A549 (cell line): ENCODE measurements around the gene TNS3. TPM values are rescaled to one million over a fixed set of nuclear protein-coding genes. Genes with fewer than 3 reads are reported as not detected.
A peak's percentile ranks its signal among the peaks of the same experiment; 100 is the strongest.

Source experiments
- ATAC-seq, 2 experiments: fragments of 200-7000 bp in 1 of 2; fragments of >200 bp in 1 of 2; cut with Nextera tagmentation in 1 of 2; cut with Tn5 transposase in 1 of 2; 3 replicates each; pipeline versions ENCODE4 v1.8.0 to v1.9.1; 2018 to 2020; ENCODE audit warnings: mild to moderate bottlenecking in 1 of 2, moderate library complexity in 1 of 2
- CTCF ChIA-PET: fragments of 300-600 bp; sonication (Branson Sonifier 250); formaldehyde crosslinking; extraction: SDS; loops from one replicate; lab custom pipeline; 2021; ENCODE audit warnings: antibody characterized with exemption, inconsistent platforms; lab: Yijun Ruan, JAX
- POLR2A ChIA-PET: fragments of 350-600 bp; formaldehyde crosslinking; extraction: SDS; loops from one replicate; lab custom pipeline; 2021; ENCODE audit warnings: antibody characterized with exemption, inconsistent platforms; lab: Yijun Ruan, JAX
- DNase-seq, 2 experiments: peaks; one replicate each; pipeline versions ENCODE4 v3.0.0 to v3.0.0-alpha.2; 2011 to 2016; ENCODE audit warnings: low read depth in 1 of 2, low spot score in 1 of 2
- FAIRE-seq: peaks from 2 replicates; lab custom pipeline; 2011; peaks lifted over from hg19 to GRCh38; lab: Jason Lieb, UNC
- H3K27ac ChIP-seq, 2 experiments: fragments of >200 bp; sonication (Bioruptor Twin); formaldehyde crosslinking; 3 replicates each; pipeline ENCODE4 v1.5.1; 2016 to 2017
- H3K4me1 ChIP-seq: fragments of >200 bp; sonication (Bioruptor Twin); formaldehyde crosslinking; 3 replicates; pipeline ENCODE4 v1.6.1; 2016
- H3K4me2 ChIP-seq: fragments of >200 bp; sonication (Bioruptor Twin); formaldehyde crosslinking; 3 replicates; pipeline ENCODE4 v1.6.1; 2016
- H3K4me3 ChIP-seq: fragments of >200 bp; sonication (Bioruptor Twin); formaldehyde crosslinking; 3 replicates; pipeline ENCODE4 v1.5.1; 2016
- H3K9me3 ChIP-seq: fragments of >200 bp; sonication (Bioruptor Twin); formaldehyde crosslinking; 3 replicates; pipeline ENCODE4 v1.6.1; 2016
- CEBPB ChIP-seq, 2 experiments: fragments of >200 bp in 1 of 2; sonication (Bioruptor Twin) in 1 of 2; formaldehyde crosslinking in 1 of 2; IDR thresholded peaks; 2 replicates each; pipeline ENCODE4 v1.6.1; 2012 to 2016
- EHMT2 ChIP-seq: fragments of 200-600 bp; sonication (generic); IDR thresholded peaks from 2 replicates; pipeline ENCODE4 v1.6.1; 2016; ENCODE audit warnings: antibody characterized with exemption, low read depth, mild to moderate bottlenecking, moderate library complexity
- FOSL2 ChIP-seq, 2 experiments: fragments of 450-650 bp in 1 of 2; fragments of >200 bp in 1 of 2; sonication (Bioruptor Twin) in 1 of 2; formaldehyde crosslinking; IDR thresholded peaks; 2 replicates each; pipeline versions ENCODE4 v1.5.0 to v1.6.1; 2016 to 2020; ENCODE audit warnings: mild to moderate bottlenecking in 1 of 2, moderate library complexity in 1 of 2
- GATA3 ChIP-seq: IDR thresholded peaks from 2 replicates; pipeline ENCODE4 v1.6.1; 2012; ENCODE audit warnings: borderline replicate concordance
- HDAC2 ChIP-seq: fragments of 200-600 bp; sonication (generic); IDR thresholded peaks from 2 replicates; pipeline ENCODE4 v1.6.1; 2016
- HOXA7 ChIP-seq: fragments of 250-450 bp; sonication (Bioruptor Pico); IDR thresholded peaks from 2 replicates; pipeline ENCODE4 v1.5.0; 2020; ENCODE audit warnings: mild to moderate bottlenecking, moderate library complexity
- JUN ChIP-seq, 2 experiments: fragments of >200 bp; sonication (Bioruptor Twin); formaldehyde crosslinking; IDR thresholded peaks; 2 replicates in 1 of 2; 3 replicates in 1 of 2; pipeline ENCODE4 v1.6.1; 2016 to 2017
- JUNB ChIP-seq: fragments of >200 bp; sonication (Bioruptor Twin); formaldehyde crosslinking; IDR thresholded peaks from 2 replicates; pipeline ENCODE4 v1.6.1; 2016
- MAZ ChIP-seq: fragments of 150-350 bp; IDR thresholded peaks from 2 replicates; pipeline ENCODE4 v1.6.1; 2014; ENCODE audit warnings: antibody characterized with exemption, low read depth, low read length, borderline replicate concordance
- NR3C1 ChIP-seq: fragments of >200 bp; sonication (Bioruptor Twin); formaldehyde crosslinking; IDR thresholded peaks from 3 replicates; pipeline ENCODE4 v1.6.1; 2017
- POLR2AphosphoS2 ChIP-seq: conservative IDR thresholded peaks from 2 replicates; pipeline ENCODE4 v1.6.1; 2012; ENCODE audit warnings: low read length, improper control_type of control experiment, inconsistent platforms
- RAD21 ChIP-seq, 2 experiments: fragments of >200 bp in 1 of 2; sonication (Bioruptor Twin) in 1 of 2; formaldehyde crosslinking in 1 of 2; IDR thresholded peaks in 1 of 2; conservative IDR thresholded peaks in 1 of 2; 2 replicates in 1 of 2; 3 replicates in 1 of 2; pipeline ENCODE4 v1.6.1; 2012 to 2018; ENCODE audit warnings: inconsistent platforms in 1 of 2
- RCOR1 ChIP-seq: fragments of 150-350 bp; IDR thresholded peaks from 2 replicates; pipeline ENCODE4 v1.6.1; 2014; ENCODE audit warnings: antibody characterized with exemption, low read length, low read depth
- RFX5 ChIP-seq: fragments of 450-650 bp; IDR thresholded peaks from 2 replicates; pipeline ENCODE4 v1.7.1; 2014; ENCODE audit warnings: antibody characterized with exemption, mild to moderate bottlenecking, moderate library complexity
- SMC3 ChIP-seq: fragments of >200 bp; sonication (Bioruptor Twin); formaldehyde crosslinking; IDR thresholded peaks from 3 replicates; pipeline ENCODE4 v1.6.1; 2018; ENCODE audit warnings: inconsistent platforms
- TP53 ChIP-seq: fragments of 250-450 bp; sonication (Bioruptor Pico); IDR thresholded peaks from 2 replicates; pipeline ENCODE4 v1.5.0; 2021; ENCODE audit warnings: mild to moderate bottlenecking, moderate library complexity
- ZNF302 ChIP-seq: fragments of 250-450 bp; sonication (Bioruptor Pico); IDR thresholded peaks from 2 replicates; pipeline ENCODE4 v1.9.0; 2021; ENCODE audit warnings: inconsistent platforms, mild to moderate bottlenecking, moderate library complexity
- WGBS: methylation state at CpG from one replicate; pipeline ENCODE4 v1.1.6; 2017; ENCODE audit errors: missing lambda C conversion rate; 5-methylcytosine and 5-hydroxymethylcytosine counted together
- polyA plus RNA-seq, 4 experiments: library from polyadenylated mRNA; depleted of rRNA in 3 of 4; stranded (reverse); fragments of >200 nt; fragmentation: RNase III in 1 of 4; extraction: RNeasy Plus Mini Kit Qiagen cat#74134 plus additional on column Dnase treatment in 1 of 4; gene quantifications; 2 replicates in 3 of 4; 3 replicates in 1 of 4; pipeline ENCODE4 v1.2.3, GENCODE V29; 2011 to 2017
- TF ChIP-seq, protein P1 (sequence below): fragments of 450-650 bp; IDR thresholded peaks from 2 replicates; pipeline ENCODE4 v1.6.1; 2014; ENCODE audit warnings: antibody characterized with exemption
- TF ChIP-seq, protein P2 (sequence below): fragments of >200 bp; sonication (Bioruptor Twin); formaldehyde crosslinking; IDR thresholded peaks from 3 replicates; pipeline ENCODE4 v1.5.1; 2016
- TF ChIP-seq, protein P3 (sequence below): fragments of >200 bp; sonication (Bioruptor Twin); formaldehyde crosslinking; IDR thresholded peaks from 2 replicates; pipeline ENCODE4 v1.6.1; 2016

Gene TNS3
- polyA plus RNA-seq, 2 of the 4 experiments (the other 2 are of a cell fraction), result 107 to 134 TPM

DNA sequence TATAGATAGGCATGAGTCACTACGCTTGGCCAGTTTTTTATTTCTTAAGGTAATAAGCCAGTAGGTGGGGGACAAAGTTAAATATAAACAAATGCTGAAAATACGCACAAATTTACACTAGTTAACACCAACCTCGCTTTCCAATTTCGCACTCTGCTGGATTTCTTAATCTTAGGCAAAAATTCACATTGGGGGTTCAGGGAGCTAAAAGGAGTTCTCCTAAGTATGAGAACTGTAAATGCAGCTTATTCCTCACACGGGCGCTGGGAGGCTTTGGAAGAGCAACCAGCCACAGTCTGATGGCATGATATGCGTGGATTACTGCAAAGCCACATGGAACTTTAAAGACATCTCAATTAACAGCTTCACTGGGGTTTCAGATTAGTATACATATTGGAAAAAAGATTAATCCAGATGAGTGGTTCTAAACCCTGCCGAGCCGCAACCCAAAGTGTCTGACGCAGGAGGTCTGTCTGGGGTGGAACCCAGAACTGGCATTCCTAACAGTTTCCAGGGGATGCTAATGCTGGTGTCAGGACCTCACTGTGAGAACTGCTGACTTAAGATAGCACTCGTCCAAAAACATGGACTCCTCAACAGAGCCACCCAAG lies 16.2 kb downstream of the TNS3 start (continued):
- TF ChIP-seq, protein P1, sequence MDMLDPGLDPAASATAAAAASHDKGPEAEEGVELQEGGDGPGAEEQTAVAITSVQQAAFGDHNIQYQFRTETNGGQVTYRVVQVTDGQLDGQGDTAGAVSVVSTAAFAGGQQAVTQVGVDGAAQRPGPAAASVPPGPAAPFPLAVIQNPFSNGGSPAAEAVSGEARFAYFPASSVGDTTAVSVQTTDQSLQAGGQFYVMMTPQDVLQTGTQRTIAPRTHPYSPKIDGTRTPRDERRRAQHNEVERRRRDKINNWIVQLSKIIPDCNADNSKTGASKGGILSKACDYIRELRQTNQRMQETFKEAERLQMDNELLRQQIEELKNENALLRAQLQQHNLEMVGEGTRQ, result no peak
- no peak for TF ChIP-seq TP53 (CRISPR knock-in tag)
- TF ChIP-seq, all 56 proteins: peak for 0

DNA sequence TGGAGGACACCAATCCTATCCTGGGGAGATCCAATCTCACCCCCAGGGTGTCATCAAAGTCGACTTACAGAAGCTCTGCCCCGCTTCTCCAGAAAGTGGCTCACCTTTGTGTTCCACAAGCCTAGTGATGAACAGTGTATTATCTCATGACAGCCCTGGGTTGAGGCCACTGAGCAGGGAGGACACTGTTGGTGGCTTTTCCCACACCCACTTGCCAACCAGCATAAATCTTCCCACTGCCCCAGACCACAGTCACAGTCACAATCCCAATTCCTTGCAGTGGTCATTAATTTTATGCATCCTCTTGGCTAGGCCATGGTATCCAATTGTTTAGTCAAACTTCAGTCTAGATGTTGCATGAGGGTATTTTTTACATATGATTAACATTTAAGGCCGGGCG lies 18.4 kb downstream of the TNS3 start:
- FAIRE-seq (no peak), ATAC-seq (no peak), DNase-seq (no peak)
- H3K4me2 ChIP-seq, result no peak overlapping the region
- H3K27ac ChIP-seq, result peak overlapping the region in 1 of 2 experiments; percentile 84; a peak in 3 of 6 replicates
- peaks cover 89% of the 10 kb centered on the region for H3K4me1 ChIP-seq
- CTCF ChIA-PET, result interaction anchor here (1.4 to 1.9 kb wide), 3 partner anchors 14 to 297 kb away, joined by 3 to 7 read pairs (median 4); no protein-coding TSS in a partner anchor
- H3K4me3 ChIP-seq, result no peak overlapping the region
- TF ChIP-seq SMC3 (no peak), GATA3 (no peak), CEBPB (IDR thresholded peaks at IDR 0.05) (no peak), MAZ (no peak), RAD21 (conservative IDR thresholded peaks at IDR 0.05 in 1 of 2, IDR thresholded peaks at IDR 0.05 in 1 of 2) (no peak), RCOR1 (no peak), HOXA7 (no peak), ZNF302 (no peak), JUNB (no peak), HDAC2 (no peak), EHMT2 (no peak), JUN (IDR thresholded peaks at IDR 0.05) (no peak), RFX5 (no peak), NR3C1 (no peak)
- TF ChIP-seq, protein P2, sequence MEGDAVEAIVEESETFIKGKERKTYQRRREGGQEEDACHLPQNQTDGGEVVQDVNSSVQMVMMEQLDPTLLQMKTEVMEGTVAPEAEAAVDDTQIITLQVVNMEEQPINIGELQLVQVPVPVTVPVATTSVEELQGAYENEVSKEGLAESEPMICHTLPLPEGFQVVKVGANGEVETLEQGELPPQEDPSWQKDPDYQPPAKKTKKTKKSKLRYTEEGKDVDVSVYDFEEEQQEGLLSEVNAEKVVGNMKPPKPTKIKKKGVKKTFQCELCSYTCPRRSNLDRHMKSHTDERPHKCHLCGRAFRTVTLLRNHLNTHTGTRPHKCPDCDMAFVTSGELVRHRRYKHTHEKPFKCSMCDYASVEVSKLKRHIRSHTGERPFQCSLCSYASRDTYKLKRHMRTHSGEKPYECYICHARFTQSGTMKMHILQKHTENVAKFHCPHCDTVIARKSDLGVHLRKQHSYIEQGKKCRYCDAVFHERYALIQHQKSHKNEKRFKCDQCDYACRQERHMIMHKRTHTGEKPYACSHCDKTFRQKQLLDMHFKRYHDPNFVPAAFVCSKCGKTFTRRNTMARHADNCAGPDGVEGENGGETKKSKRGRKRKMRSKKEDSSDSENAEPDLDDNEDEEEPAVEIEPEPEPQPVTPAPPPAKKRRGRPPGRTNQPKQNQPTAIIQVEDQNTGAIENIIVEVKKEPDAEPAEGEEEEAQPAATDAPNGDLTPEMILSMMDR, result no peak
- TF ChIP-seq, protein P1, result no peak
- 88% methylated on average over 4 of the region's 4 CpGs for WGBS
- H3K9me3 ChIP-seq, result no peaks in the 10 kb centered on the region
- POLR2A ChIA-PET, result no interaction called here

DNA sequence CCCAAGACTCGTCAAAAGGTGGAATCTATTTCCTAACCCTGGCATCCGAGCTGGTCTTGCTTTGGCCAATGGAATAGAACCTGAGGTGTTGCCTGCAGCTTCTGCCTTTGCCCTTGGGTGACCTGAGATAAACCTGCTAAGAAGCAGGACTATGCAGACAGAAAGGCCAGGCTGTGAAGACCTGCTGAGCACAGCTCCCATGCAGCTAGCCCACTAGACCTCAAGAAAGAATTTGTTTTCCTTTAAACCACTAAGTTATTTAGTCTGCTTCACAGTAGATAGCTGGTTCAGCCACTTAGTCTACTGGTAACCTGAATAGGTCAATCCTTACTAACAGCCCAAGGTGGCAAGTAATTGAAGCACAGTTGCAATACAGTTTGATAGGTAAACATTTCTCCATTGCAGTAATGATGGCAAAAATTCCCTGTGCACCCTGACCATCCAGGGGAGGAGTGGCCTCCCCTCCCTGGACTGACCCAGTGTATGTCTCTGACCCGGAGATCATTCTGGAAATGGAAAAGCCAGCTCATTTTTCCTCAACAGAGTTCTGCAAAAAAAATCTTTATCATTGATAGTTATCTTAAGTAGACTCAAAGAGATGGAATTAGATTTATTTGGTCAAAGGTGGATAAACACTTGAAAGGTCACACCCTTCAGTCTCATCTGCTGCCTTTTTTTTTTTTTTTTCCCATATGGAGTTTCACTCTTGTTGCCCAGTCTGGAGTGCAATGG lies 20.0 kb downstream of the TNS3 start:
- no peak for ATAC-seq
- ChIA-PET CTCF (interaction anchor here (1.0 to 2.2 kb wide), 5 partner anchors 9 to 296 kb away, joined by 3 to 7 read pairs (median 3); no protein-coding TSS in a partner anchor), POLR2A (interaction anchor here (0.7 kb wide), 1 partner anchor 39 kb away, joined by 4 read pairs; no protein-coding TSS in a partner anchor)
- no peaks in the 10 kb centered on the region for H3K9me3 ChIP-seq
- no peak for FAIRE-seq
- no peak for TF ChIP-seq MAZ
- TF ChIP-seq FOSL2 (IDR thresholded peaks at IDR 0.05), result no peak
- no peak for TF ChIP-seq FOSL2 (CRISPR knock-in tag; IDR thresholded peaks at IDR 0.05)
- TF ChIP-seq, protein P3, sequence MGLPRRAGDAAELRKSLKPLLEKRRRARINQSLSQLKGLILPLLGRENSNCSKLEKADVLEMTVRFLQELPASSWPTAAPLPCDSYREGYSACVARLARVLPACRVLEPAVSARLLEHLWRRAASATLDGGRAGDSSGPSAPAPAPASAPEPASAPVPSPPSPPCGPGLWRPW, result no peak
- TF ChIP-seq RFX5, result no peak
- TF ChIP-seq POLR2AphosphoS2, result peak; percentile 47; the same call in 1 of the 2 replicates
- TF ChIP-seq, all 56 proteins: peak for 1
- 74% methylated on average over 3 of the region's 3 CpGs for WGBS
- Histone ChIP-seq H3K4me2 (peak overlapping the region; percentile 2; the same call in 1 of the 3 replicates), H3K4me1 (peaks cover 90% of the 10 kb centered on the region), H3K4me3 (no peak overlapping the region), H3K27ac (peak overlapping the region; percentile 11 to 84; a peak in 4 of 6 replicates)
- DNase-seq, result no peak
